Stimulated activated naive CD8-positive, alpha-beta T cell treated with anti-CD3 and anti-CD28 coated beads, Interleukin-15, amount 100 ng/mL, for 72 hours (primary cell): ENCODE data around the gene PCNX2.

Source experiments
- ATAC-seq: fragments of 150-1000 bp; cut with Tn5 transposase; 2 replicates; pipeline ENCODE4 v1.10.0; 2021; ENCODE audit warnings: mild to moderate bottlenecking, moderate library complexity
- DNase-seq, 2 donors: peaks; one replicate each; pipeline ENCODE4 v3.0.0; 2021 to 2022
- H3K27ac Mint-ChIP-seq, 2 donors: one replicate each; pipeline ENCODE4 v1.8.0; 2022; ENCODE audit warnings: mild to moderate bottlenecking in 2 of 2, mixed read lengths in 2 of 2, moderate library complexity in 2 of 2
- H3K27me3 Mint-ChIP-seq: one replicate; pipeline ENCODE4 v1.8.0; 2022; ENCODE audit warnings: mixed read lengths
- H3K4me1 Mint-ChIP-seq: one replicate; pipeline ENCODE4 v1.8.0; 2022; ENCODE audit warnings: mild to moderate bottlenecking, mixed read lengths
- H3K4me3 Mint-ChIP-seq, 2 donors: one replicate each; pipeline ENCODE4 v1.8.0; 2022; ENCODE audit warnings: mild to moderate bottlenecking in 2 of 2, mixed read lengths in 2 of 2, moderate library complexity in 1 of 2
- H3K9me3 Mint-ChIP-seq, 2 donors: one replicate each; pipeline ENCODE4 v1.8.0; 2022; ENCODE audit warnings: mixed read lengths in 2 of 2

PCNX2 gene

DNA sequence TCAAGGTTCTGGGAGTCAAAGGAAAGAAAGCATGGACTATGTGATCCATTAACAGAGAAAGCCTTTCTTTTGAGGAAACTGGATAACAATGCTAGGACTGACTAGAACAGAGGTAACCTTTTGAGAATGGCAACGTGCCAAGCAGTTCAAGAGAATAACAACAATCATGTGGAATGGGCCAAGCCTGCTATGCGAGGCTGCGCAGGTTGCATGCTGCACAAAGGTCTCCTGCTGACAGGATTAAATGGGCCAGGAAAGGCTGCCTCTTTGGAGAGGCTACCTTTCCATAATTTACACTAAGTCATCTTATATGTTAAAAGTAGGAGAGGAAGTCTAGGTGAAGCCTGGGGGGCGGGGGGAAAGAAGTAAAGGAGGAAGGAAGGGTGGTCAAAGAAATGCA lies 5.8 kb downstream of the PCNX2 start:
- peaks cover 23% of the 10 kb centered on the region for H3K4me1 Mint-ChIP-seq

DNA sequence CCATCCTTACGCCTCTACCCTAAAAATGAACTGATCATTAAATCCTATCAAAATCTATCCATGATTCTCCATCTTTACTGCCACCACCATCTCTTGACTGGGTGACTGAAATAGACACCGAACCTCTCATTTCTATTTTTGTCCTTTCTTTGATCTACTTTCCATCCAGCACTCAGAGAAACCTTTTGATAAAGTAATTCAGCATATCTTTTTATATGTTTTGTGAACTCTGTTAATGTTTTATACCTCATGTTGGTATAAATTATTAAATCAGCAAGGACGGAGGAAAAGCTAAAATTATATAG lies 13.0 kb downstream of the PCNX2 start:
- Mint-ChIP-seq H3K4me3 (peak overlapping the region; percentile 51 to 60), H3K27ac (peak overlapping the region in 1 of 2 donors; percentile 72), H3K27me3 (no peaks in the 10 kb centered on the region), H3K9me3 (no peaks in the 10 kb centered on the region), H3K4me1 (peaks cover 24% of the 10 kb centered on the region)
- DNase-seq (no peak), ATAC-seq (peak; percentile 57)

More for the DNA sequence above, 5.8 kb downstream of the PCNX2 start:
- Mint-ChIP-seq H3K27ac (peak overlapping the region in 1 of 2 donors; percentile 38), H3K27me3 (no peaks in the 10 kb centered on the region), H3K4me3 (no peak overlapping the region), H3K9me3 (peaks cover 0 to 6% of the 10 kb centered on the region in 2 donors)
- no peak for ATAC-seq
- DNase-seq = no peak

DNA sequence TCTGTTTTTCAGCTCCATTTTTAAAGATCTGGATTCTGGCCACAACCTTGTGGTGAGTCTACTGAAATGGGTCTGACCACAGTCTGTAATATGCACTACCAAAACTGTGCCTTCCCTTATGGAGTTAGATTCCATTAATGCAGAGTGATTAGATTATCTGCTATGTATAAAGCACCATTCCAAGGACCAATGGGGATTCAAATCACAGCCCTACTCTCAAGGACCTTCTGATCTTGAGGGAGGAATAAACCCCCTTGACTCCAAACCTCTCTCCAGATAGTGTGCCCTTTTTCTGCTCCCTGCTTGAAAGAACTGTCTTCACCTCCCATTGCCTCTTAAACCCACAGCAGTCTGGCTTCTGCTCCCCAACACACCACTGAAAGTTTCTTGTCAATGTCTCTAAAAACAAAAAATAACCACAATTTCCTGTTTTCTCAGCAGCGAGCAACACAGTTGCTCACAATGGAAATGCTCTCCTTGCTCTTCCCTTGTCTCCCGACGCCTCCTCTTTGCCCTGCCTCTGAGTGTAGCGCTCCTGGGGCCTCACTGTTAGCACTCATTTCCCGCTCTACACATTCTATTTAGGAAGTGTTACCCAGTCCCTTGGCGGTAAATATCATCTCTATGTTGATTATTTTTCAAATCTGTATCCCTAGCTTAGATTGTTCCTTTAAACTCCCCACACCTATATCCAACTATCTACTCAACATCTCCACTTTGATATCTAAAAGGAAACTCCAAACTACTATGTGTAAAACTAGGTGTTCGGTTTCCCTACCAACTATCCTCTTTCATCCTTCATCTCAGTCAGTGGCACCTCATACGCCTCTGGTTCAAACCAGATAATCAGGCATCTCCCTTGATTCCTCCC lies 13.6 kb downstream of the PCNX2 start:
- DNase-seq (peak; percentile 21 to 26), ATAC-seq (peak; percentile 84)
- H3K9me3 Mint-ChIP-seq = no peaks in the 10 kb centered on the region
- peak overlapping the region; percentile 36 to 72 for H3K27ac Mint-ChIP-seq
- H3K4me3 Mint-ChIP-seq = peak overlapping the region; percentile 51 to 60
- peaks cover 24% of the 10 kb centered on the region for H3K4me1 Mint-ChIP-seq
- no peaks in the 10 kb centered on the region for H3K27me3 Mint-ChIP-seq

DNA sequence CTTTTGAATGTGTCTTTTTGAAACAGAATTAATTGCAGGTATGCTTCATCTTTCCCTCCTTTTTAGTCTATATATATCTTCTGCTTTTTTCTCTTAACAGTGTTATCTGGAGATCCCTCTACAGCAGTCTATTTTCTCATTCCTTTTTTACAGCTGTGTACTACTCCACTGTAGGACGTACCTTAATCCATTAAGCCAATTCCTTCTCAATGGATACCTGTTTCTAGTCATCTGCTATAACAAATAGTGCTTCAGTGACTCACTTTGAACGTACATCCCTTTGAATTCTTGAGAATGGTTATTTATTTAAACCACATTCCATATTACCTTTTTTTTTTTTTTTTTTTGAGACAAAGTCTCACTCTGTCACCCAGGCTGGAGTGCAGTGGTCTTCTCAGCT lies 15.6 kb downstream of the PCNX2 start:
- DNase-seq (no peak), ATAC-seq (no peak)
- Mint-ChIP-seq H3K27ac (no peak overlapping the region), H3K4me1 (peaks cover 24% of the 10 kb centered on the region), H3K27me3 (no peaks in the 10 kb centered on the region), H3K9me3 (no peaks in the 10 kb centered on the region), H3K4me3 (no peak overlapping the region)

DNA sequence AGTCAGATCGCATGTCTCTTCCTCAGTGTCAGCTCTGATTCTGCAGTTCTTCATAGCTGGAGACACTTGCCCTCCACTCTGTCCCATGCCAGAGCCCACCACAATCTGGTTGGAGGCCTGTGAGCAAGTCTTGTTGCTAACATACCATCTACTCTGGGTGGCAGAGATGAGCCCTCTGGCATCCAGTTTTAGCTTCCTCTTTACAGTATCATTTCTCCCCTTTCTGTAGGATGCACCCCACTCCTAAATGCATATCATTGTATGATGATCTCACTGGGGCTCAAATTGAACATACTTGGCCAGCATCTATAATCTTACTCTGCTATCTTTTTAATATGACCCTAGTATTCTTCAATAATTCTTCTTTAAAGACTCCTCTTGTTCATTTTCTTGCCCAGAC lies 16.9 kb downstream of the PCNX2 start:
- DNase-seq = no peak
- Mint-ChIP-seq H3K4me3 (no peak overlapping the region), H3K27ac (no peak overlapping the region), H3K9me3 (no peaks in the 10 kb centered on the region), H3K27me3 (no peaks in the 10 kb centered on the region), H3K4me1 (peaks cover 31% of the 10 kb centered on the region)
- no peak for ATAC-seq

DNA sequence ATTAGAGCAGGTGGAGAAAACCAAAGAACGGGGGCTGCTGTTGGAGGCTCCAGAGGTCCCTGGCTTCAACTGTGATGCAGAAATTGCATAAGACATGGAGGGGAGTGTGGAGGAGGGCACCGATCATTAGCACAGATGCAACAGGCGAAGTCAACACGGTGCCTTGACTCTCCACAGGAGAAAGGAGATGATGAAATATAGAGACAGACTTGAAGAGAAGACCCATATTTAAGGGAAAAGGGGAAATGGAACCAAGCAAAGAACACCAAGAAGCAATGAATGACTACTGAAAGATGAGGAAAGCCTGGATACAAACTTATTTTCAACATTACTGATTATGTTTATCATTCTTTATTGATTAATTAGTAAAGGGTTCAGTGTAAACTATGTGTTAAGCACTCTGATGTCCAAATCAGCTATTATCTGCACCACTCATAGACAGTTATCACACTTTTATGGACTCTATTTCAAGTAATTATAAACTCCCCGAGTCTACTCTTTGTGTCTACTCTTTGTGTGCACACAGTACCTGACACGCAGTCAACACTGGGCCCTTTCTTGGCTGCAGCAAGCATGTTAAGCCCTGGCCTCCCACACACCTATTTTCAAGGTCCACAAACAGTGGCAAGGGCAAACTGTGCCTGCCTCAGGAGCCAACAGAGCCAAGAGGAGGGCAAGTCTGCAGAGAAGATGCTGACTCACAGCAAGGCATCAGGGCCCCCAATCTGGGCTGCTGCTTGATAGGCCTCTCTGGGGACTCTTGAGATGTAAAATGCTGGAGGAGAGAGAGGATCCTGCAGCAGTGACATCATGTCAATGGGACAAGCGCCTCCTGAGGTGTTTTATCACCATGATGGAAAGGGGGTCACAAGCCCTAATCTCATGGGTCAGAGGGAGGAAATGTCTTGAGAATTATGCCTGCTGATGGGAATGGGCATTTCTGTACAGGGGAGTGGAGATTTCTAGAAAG lies 17.6 kb downstream of the PCNX2 start:
- DNase-seq (no peak), ATAC-seq (no peak)
- H3K4me1 Mint-ChIP-seq = peaks cover 24% of the 10 kb centered on the region
- H3K9me3 Mint-ChIP-seq = no peaks in the 10 kb centered on the region
- no peak overlapping the region for H3K27ac Mint-ChIP-seq
- H3K27me3 Mint-ChIP-seq = no peaks in the 10 kb centered on the region
- H3K4me3 Mint-ChIP-seq = no peak overlapping the region

DNA sequence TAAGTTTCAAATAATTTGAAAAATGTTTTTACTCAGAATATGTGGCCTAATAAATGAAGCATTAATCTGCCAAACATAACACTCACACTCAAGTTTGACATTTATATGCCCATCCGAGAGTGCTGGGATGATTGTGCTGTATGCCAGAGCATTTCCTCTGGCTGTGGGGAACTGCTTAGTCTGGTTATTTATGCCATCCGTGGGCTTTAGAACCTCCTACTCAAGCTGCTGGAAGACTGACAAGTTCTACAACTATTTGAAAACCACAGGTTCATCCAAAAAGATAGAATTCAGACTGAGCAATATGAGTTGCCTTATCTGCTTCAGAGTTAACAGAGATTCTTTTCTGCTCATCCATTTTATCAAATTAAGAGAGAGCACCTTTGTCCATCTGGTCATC lies 25.9 kb downstream of the PCNX2 start:
- Mint-ChIP-seq H3K4me3 (no peak overlapping the region), H3K9me3 (no peaks in the 10 kb centered on the region), H3K4me1 (peaks cover 24% of the 10 kb centered on the region), H3K27me3 (no peaks in the 10 kb centered on the region), H3K27ac (no peak overlapping the region)
- ATAC-seq (peak; percentile 60), DNase-seq (no peak)

DNA sequence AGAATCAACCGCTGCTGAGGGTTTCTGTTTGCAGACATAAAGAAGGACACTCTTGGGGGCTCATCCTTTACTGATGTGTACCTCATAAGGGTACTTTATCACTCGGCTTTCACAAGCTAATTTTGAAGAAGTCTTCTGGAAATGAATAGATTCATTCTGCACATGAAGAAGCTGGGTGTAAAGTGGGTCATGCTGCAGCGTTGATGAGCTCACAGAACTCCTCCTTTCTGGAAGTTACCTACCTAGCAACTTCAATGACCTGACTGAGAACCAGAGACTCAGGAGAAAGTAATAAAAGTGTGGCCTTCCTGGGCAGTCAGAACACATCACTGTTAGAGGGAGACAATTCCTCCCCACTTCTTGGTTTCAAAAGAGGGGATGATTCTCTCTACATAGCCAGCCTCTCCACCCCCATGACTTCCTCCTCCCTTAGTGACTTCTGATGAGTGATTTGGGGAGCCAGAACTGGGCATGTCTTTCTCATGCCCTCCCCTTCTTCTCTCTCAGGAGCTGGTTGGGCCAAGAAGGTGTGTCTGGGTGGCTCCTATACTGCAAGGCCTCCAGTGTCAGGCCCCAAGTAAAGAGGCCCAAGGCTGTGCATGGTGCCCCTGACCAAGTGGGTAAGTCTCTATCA lies 27.0 kb downstream of the PCNX2 start:
- Mint-ChIP-seq H3K4me3 (no peak overlapping the region), H3K27ac (no peak overlapping the region), H3K27me3 (no peaks in the 10 kb centered on the region), H3K4me1 (peaks cover 18% of the 10 kb centered on the region), H3K9me3 (no peaks in the 10 kb centered on the region)
- DNase-seq = no peak
- ATAC-seq = peak; percentile 42

DNA sequence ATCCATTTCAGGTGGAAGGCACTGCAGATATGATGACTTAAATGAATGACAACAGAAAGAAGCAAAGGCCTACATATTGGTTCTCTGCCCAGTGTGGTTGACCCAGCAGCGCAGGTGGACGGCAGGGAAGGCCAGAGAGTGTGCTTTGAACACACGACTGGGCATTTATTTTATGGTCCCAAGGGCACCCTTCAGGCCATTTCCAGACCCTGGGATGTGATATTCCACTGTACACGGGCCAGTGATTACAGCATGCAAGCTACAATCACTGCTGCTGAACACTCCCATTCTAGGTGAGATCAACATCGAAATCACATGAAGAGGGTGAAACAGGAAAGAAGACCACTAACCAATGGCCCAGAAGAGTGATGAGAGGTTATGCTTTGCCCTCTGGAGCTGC lies 33.8 kb downstream of the PCNX2 start:
- Mint-ChIP-seq H3K4me3 (no peak overlapping the region), H3K4me1 (peaks cover 10% of the 10 kb centered on the region), H3K9me3 (no peaks in the 10 kb centered on the region), H3K27me3 (no peaks in the 10 kb centered on the region), H3K27ac (no peak overlapping the region)
- no peak for DNase-seq
- no peak for ATAC-seq

DNA sequence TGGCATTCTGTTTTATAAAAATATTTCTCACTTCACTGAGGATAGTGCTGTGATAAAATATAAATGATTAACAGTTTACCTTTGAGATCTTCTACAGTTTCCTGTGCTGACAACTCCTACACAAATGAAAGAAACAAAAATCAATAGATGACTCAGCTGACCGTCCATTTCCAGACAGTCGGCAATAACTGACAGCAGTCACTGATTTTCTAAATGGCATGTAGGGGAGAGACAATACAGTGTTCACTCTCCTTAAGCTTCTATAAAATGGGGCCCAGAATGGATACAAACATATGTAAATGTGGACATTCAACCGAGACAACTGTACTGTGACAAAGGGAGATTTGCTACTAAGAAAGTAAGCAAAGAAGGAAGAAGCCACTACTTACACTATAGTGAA lies 34.3 kb downstream of the PCNX2 start:
- ATAC-seq (peak; percentile 37), DNase-seq (no peak)
- Mint-ChIP-seq H3K27me3 (no peaks in the 10 kb centered on the region), H3K4me3 (no peak overlapping the region), H3K4me1 (peaks cover 10% of the 10 kb centered on the region), H3K27ac (no peak overlapping the region), H3K9me3 (no peaks in the 10 kb centered on the region)

DNA sequence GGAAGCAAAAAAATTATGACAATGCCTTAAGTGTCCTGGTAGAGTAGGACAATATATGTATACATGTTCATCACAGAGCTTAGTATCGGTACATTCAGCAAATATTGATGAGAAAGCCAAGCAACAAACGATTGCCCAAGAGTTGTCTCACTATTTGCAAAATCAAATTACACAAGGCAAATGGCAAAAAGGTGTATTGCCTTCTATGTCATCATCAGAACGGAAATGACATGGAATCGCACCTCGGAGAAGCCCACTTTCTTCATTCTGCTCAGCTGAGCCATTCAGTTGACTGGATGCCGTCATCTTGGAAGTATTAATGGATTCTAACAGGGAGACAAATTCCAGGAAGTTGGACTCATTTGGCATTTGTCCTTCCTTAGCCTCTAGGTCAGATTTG lies 37.7 kb downstream of the PCNX2 start:
- Mint-ChIP-seq H3K9me3 (no peaks in the 10 kb centered on the region), H3K27ac (peak overlapping the region in 1 of 2 donors; percentile 40), H3K27me3 (no peaks in the 10 kb centered on the region), H3K4me3 (no peak overlapping the region), H3K4me1 (peaks cover 10% of the 10 kb centered on the region)
- DNase-seq = no peak
- ATAC-seq = no peak

DNA sequence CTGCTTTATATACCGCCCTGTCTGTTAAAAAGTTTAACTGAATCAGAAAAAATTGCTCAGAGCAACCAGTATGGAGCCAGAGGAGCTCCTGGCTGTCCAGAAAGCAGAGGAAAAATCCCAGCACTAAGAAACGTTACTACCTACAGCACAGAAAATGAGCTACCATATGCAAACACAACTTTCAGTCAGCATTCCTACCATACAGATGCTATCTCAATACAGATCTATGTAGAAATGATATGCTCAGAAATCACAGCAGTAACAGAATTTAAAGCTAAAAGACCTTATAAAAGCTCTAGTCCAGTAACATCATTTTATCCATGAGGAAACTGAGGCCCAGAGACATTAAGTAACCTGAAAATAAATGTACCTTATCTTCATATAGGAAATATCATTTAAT lies 38.7 kb downstream of the PCNX2 start:
- Mint-ChIP-seq H3K4me3 (no peak overlapping the region), H3K27ac (no peak overlapping the region), H3K9me3 (no peaks in the 10 kb centered on the region), H3K27me3 (no peaks in the 10 kb centered on the region), H3K4me1 (peaks cover 8% of the 10 kb centered on the region)
- ATAC-seq = no peak
- DNase-seq = no peak

DNA sequence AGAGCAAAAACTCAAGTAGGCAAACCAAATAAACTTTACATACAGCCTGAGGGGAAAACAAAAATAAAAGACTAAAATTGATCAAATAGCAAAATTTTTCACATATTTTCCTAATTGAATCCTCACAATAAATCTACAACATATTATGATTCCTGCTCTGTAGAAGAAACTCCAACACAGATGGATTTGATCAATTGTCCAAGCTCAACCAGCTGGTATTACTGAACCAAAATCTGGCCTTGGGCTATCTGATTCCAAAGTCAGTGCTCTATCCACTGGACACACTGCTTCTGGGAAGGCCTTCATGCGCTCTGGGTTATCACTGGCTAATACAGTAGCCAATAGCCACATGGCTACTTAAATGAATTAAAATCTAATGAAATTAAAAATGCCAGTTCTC lies 39.3 kb downstream of the PCNX2 start:
- ATAC-seq = no peak
- H3K9me3 Mint-ChIP-seq = no peaks in the 10 kb centered on the region
- no peak overlapping the region for H3K4me3 Mint-ChIP-seq
- peaks cover 2% of the 10 kb centered on the region for H3K4me1 Mint-ChIP-seq
- no peak for DNase-seq
- no peak overlapping the region for H3K27ac Mint-ChIP-seq
- no peaks in the 10 kb centered on the region for H3K27me3 Mint-ChIP-seq

DNA sequence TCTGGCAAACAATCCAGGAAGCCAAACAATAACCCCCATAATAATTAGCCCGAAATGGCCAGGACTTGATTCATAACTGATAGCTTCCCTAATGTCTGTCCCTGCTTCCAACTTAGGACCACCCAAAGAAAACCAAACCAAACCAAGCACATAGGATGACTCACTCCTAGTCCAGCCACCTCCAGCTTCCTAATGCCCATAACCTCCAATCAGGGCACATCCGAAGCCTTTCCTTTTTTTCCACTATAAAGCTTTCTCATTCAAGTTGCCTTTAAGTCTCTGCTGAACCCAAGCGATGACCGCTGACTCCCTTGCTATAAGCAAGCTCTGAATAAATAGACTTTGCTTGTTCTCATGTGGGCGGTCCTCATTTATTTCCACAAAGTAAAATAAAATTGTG lies 40.4 kb downstream of the PCNX2 start:
- no peaks in the 10 kb centered on the region for H3K9me3 Mint-ChIP-seq
- no peaks in the 10 kb centered on the region for H3K4me1 Mint-ChIP-seq
- DNase-seq = no peak
- no peak overlapping the region for H3K27ac Mint-ChIP-seq
- ATAC-seq = no peak
- H3K27me3 Mint-ChIP-seq = no peaks in the 10 kb centered on the region
- H3K4me3 Mint-ChIP-seq = no peak overlapping the region

DNA sequence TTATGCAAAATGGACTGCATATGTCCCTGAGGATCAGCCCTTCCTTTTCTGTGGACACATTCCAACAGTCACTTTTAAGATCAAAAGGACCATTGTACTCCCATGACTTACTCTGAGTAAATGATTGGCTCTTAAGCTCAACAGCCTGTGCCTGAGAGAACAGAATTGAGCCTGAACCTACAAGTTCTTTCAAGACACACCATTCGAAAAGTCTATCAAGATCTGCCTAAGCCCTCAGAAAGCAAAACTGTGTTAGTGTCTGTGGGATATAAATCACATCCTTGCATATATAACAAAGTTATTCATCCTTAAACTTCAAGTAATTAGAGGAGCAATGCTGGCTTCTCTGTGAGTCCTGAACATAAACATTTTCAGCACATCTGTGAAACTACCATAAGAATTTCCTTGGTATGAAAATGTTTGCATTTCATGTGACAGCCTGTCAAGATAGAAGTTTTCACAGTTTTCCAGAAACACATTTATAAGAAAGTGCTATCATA lies 41.6 kb downstream of the PCNX2 start:
- no peak for DNase-seq
- no peak for ATAC-seq
- Mint-ChIP-seq H3K9me3 (no peaks in the 10 kb centered on the region), H3K4me3 (no peak overlapping the region), H3K4me1 (no peaks in the 10 kb centered on the region), H3K27me3 (no peaks in the 10 kb centered on the region), H3K27ac (peak overlapping the region in 1 of 2 donors; percentile 71)
